NCI-H345 treated with DMSO at 0.1 percent for 48 hours (cell line): ENCODE data around the gene CD79A.

Source experiments
- DNase-seq: peaks from one replicate; lab custom pipeline; 2025; ENCODE audit not compliant: unreplicated experiment; lab: John Stamatoyannopoulos, UW

CD79A gene

DNA sequence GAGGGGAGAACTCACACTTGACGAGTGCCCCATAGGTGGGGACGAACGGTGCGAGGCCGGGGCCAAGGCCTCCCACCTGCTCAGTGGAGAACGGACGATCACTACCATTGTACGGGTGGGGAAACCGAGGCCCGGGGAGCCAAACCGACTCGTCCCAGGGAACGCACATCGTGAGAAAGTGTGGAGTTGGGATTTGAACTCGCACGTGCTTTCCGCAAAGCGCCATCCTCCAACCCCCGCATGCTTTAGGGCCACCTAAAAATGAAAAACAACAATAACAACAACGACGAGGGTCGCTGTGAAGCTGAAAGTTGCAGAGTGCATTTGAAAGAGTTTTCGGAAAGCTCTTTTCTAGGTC is 6.4 kb downstream of the CD79A start:
- DNase-seq, result no peak

DNA sequence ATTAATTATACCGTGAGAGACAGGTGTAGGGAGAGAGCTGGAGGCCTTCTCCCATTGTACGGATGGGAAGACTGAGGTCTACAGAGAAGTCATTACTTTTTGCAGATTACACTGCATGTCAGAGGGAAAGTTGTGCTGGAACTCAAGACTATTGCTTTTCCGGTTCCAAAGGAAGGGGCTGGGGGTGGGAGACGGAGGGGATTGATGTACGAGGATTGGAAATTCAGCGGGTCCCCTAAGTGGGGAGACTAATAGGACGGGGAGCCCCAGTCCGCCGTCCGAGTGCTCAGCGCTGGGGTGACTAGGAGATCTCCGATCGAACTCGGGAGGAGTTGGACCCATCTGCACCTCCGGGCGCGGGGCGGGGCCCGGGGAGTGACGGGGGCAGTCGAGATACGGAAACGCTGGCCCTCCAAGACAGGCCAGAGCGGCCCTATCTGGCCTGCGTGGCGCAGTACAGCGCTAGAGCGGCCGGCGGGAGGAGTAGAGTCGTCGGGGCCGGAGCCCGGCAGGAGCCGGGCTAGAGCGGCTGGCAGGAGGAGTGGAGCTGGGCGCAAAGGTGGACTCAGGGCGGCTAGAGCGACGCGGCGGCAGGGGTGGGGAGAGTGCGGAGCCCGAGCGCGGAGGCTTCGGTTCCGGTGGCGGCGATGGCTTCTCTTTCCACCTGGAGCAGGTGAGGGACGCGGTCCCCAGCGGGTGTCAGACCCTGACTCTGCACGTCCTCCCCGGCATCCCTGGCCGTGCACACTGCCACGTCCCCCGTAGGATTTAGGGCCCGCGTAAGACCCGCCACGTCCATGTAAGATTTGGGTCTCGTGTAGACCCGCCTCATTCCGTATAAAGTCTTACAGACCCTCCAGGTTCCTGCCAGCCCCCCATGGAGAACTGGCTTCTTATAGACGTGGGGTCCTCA is 7.0 kb downstream of the CD79A start:
- peak; percentile 78 for DNase-seq

DNA sequence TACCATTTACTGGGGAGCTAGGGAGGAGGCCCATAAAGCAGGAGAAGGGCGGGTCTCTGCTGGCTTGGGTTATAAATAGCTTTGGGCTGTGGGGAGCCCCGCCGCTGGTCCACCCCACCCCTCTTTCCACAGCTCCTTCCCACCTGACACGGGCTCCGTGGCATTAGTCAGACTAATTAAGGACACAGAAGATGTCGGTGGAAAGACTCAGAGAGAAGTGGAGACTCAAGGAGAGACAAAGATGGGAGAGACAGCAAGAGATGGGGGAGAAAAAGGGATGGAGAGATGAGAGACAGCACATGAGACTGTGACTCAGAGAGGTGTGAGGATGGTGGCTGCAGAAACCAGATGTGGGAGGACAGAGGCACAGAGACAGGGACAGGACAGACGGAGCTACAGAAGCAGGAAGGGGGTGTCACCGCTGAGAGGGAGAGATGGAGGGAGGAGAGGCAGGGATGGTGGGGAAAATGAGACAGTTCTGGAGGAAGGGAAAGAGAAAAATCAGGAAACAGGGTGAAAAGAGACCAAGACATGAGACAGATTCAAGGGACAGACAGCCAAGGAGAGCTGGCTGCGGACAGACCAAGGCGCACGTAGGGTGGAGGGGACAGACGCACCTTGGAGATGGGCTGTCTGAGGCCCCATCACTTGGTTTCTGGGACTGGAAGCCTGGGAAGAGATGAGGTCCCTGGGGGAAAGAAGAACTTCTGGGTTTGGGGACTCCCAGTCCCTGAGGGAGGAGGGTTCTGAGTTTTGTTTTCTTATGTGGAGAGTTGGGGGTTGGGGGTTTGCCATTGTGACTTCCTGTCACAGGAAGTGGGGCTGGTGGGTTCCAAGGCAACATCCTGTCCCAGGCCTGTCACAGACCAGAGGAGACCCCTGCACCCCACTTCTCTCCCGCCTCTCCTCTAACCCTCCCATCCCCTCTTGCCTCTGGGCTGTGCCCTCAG is 10.0 kb downstream of the CD79A start:
- no peak for DNase-seq

- DNase-seq, result no peak
Measured at GRCh38 chr19:41887711-41888382, 10.8 kb downstream of the CD79A start.

- DNase-seq, result no peak
Measured at GRCh38 chr19:41888926-41889325, 11.8 kb downstream of the CD79A start.

- DNase-seq, result no peak
Measured at GRCh38 chr19:41889896-41890295, 12.8 kb downstream of the CD79A start.

DNA sequence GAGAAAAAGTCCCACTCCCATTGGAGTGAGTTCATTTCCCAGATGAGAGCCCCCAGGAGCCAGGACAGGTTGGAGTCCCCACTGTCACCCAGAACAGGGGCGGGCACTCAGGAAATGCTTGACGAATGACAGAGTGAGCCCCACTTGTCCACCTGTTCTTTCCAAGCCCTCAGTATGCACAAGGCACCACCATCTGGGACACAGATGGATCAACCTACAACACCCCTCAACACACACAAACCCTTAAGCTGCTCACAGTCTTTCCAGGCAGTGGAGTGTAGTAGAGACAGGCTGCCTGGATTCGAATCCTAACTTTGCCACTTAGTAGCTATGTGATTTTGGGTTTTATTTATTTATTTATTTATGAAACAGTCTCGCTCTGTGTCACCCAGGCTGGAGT is 13.9 kb downstream of the CD79A start:
- DNase-seq, result no peak

GRCh38 chr19:41892173-41892902 is 15.3 kb downstream of the CD79A start:
- no peak for DNase-seq

GRCh38 chr19:41893899-41894298 is 16.8 kb downstream of the CD79A start:
- DNase-seq, result no peak

DNA sequence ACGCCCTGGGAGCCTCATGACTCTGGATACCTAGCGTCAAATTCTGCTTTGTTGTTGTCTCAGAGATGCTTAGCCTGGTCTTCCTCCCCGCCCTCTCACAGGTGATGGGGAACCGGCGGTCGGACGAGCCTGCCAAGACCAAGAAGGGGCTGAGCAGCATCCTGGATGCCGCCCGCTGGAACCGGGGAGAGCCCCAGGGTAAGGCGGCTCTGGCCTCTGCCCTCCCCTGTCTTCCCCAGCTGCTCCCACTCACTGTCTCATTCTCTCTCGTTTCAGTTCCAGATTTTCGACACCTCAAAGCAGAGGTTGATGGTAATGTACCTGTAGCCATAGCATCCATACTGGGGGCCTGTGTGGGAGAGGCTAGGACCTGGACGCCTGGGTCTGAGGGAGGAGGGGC is 17.3 kb downstream of the CD79A start:
- DNase-seq, result no peak

- no peak for DNase-seq
Measured at GRCh38 chr19:41895745-41896580, 18.9 kb downstream of the CD79A start.

DNA sequence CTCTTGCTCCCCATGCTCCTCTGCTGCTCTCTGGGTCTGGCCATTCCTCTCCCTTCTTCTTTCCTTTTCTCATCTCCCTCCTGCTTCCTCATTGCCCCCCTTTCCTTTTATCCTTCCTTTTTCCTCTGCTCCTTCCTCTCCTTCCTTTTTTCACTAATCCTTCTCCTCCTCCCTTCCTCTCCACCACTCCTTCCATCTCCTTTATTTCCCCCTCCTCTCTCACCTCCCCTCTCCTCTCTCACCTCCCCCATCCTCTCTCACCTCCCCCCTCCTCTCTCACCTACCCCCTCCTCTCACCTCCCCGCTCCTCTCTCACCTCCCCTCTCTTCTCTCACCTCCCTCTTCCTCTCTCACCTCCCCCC is 19.5 kb downstream of the CD79A start:
- no peak for DNase-seq

GRCh38 chr19:41897181-41897580 is 20.1 kb downstream of the CD79A start:
- DNase-seq, result no peak

DNA sequence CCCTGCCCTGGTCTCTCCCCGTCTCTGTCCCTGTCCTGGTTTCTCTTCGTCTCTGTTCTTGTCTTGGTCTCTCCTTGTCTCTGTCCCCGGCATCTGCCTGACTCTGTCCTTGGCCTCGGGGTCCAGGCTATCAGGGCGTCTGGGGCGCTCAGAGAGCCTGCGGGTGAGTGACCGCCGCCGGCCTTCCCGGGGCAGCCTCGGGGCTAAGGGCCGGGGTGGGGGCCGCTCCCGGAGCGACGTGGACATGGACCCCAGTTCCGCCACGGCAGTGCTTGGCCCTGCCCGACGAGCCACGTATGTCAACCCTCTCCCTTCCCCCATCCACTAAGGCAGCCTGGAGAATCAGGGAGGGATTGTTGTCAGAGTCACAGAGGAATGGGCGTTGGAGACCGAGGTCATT is 20.7 kb downstream of the CD79A start:
- no peak for DNase-seq

GRCh38 chr19:41898235-41898634 is 21.2 kb downstream of the CD79A start:
- DNase-seq, result no peak

DNA sequence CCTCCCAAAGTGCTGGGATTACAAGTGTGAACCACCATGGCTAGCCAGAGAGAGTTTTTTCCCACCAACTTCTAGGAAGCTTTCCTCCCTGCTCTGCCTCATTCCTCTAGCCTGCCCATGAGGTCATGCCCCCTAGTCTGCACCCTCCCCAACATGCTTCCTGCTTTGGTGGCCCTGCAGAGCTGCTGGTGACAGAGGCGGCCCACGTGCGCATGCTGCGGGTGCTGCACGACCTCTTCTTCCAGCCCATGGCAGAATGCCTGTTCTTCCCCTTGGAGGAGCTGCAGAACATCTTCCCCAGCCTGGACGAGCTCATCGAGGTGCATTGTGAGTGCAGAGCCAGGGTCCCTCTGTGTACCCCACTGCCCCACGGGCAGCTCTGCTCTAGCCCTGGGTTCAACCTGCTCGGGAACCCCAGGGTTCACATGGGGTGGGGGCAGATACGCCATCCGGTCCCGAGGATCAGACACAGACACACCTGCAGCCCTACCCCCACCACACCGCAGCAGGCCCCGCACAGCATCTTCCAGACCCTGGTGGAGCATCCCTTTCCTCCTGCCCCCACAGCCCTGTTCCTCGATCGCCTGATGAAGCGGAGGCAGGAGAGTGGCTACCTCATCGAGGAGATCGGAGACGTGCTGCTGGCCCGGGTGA is 24.8 kb downstream of the CD79A start:
- no peak for DNase-seq

GRCh38 chr19:41902594-41902993 is 25.5 kb downstream of the CD79A start:
- DNase-seq, result no peak

DNA sequence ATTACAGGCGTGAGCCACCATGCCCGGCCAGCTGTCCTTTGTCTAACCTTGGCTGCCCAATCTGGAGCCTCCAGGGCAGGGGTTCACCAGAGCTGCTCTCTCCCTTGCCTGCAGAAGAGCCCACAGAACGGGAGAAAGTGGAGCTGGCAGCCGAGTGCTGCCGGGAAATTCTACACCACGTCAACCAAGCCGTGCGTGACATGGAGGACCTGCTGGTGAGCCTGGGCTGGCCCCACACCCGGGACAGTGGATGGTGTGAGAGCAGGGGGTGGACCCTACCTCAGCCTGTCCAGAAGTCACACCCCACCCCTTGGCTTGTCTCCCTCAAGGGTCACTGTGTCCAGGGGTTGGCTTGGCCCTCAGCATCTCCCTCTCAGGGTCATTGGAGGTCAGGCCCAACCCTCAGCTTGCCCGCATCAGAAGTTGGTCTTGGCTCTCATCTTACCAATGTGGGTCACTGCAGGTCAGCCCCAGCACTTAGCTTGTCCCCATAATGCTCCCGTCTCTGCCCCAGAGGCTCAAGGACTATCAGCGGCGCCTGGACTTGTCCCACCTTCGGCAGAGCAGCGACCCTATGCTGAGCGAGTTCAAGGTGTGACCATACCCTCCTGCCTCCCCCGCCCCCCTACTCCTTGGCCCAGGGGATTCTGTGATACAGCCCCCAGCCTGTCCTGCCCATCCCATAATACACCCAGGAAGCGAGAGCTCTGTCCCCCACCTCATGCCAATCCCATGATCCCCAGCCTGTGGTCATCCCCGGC is 26.3 kb downstream of the CD79A start:
- DNase-seq, result no peak
